ENCODE data around the gene TCEAL3. TPM values are rescaled to one million over a fixed set of nuclear protein-coding genes. Genes with fewer than 3 reads are reported as not detected.

The TCEAL3 gene
- total and polyA plus RNA-seq, 2 of the 8 experiments (the other 6 are each of a cell fraction or from before 2014, with no cell fraction given): 4.4 to 12.0 TPM

GRCh38 chrX:103656617-103657016 is 48.9 kb downstream of the TCEAL3 start:
- no peak overlapping the region for H2BK15ac ChIP-seq (ENCODE audit: low read length)

More at GRCh38 chrX:103656617-103657016, 48.9 kb downstream of the TCEAL3 start:
- no peak overlapping the region for H3K9ac ChIP-seq (replicated peaks in 1 of 4; ENCODE audit: extremely low read depth in 1 of 4, low read depth in 3 of 4, low read length in 3 of 4)
- H2AFZ ChIP-seq (ENCODE audit: low read length): no peak overlapping the region
- H2BK12ac ChIP-seq (ENCODE audit: low read depth, low read length): no peak overlapping the region
- no peak overlapping the region for H2BK120ac ChIP-seq (replicated peaks; ENCODE audit: low read depth, low read length)
- no peaks in the 10 kb centered on the region for H3K23me2 ChIP-seq (ENCODE audit: low read depth, low read length)
- H3K4me2 ChIP-seq (ENCODE audit: insufficient read depth in 1 of 2, low read depth in 2 of 2, low read length in 2 of 2): no peak overlapping the region
- TF ChIP-seq TBP (IDR thresholded peaks at IDR 0.05; ENCODE audit: low read depth, low read length) (no peak), CTBP2 (IDR thresholded peaks at IDR 0.05; ENCODE audit: borderline replicate concordance, insufficient read depth, insufficient read length, low read length) (no peak), CBX5 (IDR thresholded peaks at IDR 0.05; ENCODE audit: low read depth, low read length) (no peak), SIRT6 (IDR thresholded peaks at IDR 0.05; ENCODE audit: low read length) (no peak), KDM1A (IDR thresholded peaks at IDR 0.05; ENCODE audit: borderline replicate concordance, low read length) (no peak)
- no peak overlapping the region for H4K8ac ChIP-seq (ENCODE audit: extremely low read depth, insufficient read depth, low read length)
- ChIA-PET POLR2A (ENCODE audit: partially characterized antibody) (interaction anchor here (1.6 kb wide), 1 partner anchor 29 kb away, joined by 6 read pairs; no protein-coding TSS in a partner anchor), CTCF (ENCODE audit: partially characterized antibody) (no interaction called here)
- no peak overlapping the region for H2AK5ac ChIP-seq (ENCODE audit: low read depth, low read length)
- H3K27me3 ChIP-seq (replicated peaks in 1 of 4; ENCODE audit: control insufficient read depth in 3 of 4, extremely low read depth in 1 of 4, insufficient read depth in 3 of 4, low read length in 3 of 4): no peaks in the 10 kb centered on the region
- H2BK20ac ChIP-seq (ENCODE audit: low read length): no peak overlapping the region
- H4K91ac ChIP-seq (replicated peaks; ENCODE audit: insufficient read length, low read length): no peak overlapping the region
- no peaks in the 10 kb centered on the region for H4K20me1 ChIP-seq (replicated peaks in 1 of 2; ENCODE audit: control insufficient read depth in 1 of 2, insufficient read depth in 2 of 2, low read length in 2 of 2)
- H3K23ac ChIP-seq (ENCODE audit: insufficient read length): no peak overlapping the region
- H3K4ac ChIP-seq (replicated peaks; ENCODE audit: insufficient read length, low read depth, low read length): no peak overlapping the region
- no peaks in the 10 kb centered on the region for H3K79me1 ChIP-seq (ENCODE audit: low read depth, low read length)
- H2BK5ac ChIP-seq (ENCODE audit: low read depth, low read length): no peak overlapping the region
- no peaks in the 10 kb centered on the region for H3K4me1 ChIP-seq (replicated peaks in 1 of 4; ENCODE audit: control insufficient read depth in 3 of 4, insufficient read depth in 4 of 4, low read length in 3 of 4)
- H3K79me2 ChIP-seq (ENCODE audit: control insufficient read depth in 1 of 2, insufficient read depth in 2 of 2, low read length in 2 of 2): no peaks in the 10 kb centered on the region
- FAIRE-seq: no peak
- H3K56ac ChIP-seq (replicated peaks; ENCODE audit: insufficient read length, low read depth, low read length): no peak overlapping the region
- H3K27ac ChIP-seq (ENCODE audit: low read depth, low read length): no peak overlapping the region
- no peak overlapping the region for H3K18ac ChIP-seq (ENCODE audit: extremely low read depth, low read length)
- H3K36me3 ChIP-seq (ENCODE audit: control insufficient read depth in 2 of 4, insufficient read depth in 4 of 4, low read length in 3 of 4): no peaks in the 10 kb centered on the region
- DNase-seq (ENCODE audit: low read depth in 1 of 2, low spot score in 2 of 2): no peak
- no peak overlapping the region for H4K5ac ChIP-seq (ENCODE audit: insufficient read length, low read depth, low read length)
- no peak overlapping the region for H3K4me3 ChIP-seq (ENCODE audit: extremely low read depth in 1 of 4, insufficient read depth in 2 of 4, low read depth in 3 of 4, low read length in 4 of 4)
- H3K9me3 ChIP-seq (ENCODE audit: insufficient read depth in 2 of 2, low read depth in 1 of 2, low read length in 1 of 2): no peaks in the 10 kb centered on the region
- H3K14ac ChIP-seq (ENCODE audit: insufficient read length): no peak overlapping the region
- 86% methylated on average over 3 of the region's 3 CpGs; no CpG with 5 or more reads in 1 of the 2 experiments for WGBS, 2 experiments (ENCODE audit: extremely low coverage in 1 of 2, insufficient coverage in 1 of 2, insufficient read length in 1 of 2, insufficient replicate concordance in 2 of 2, low coverage in 1 of 2, low lambda C conversion rate in 2 of 2, missing lambda C conversion rate in 1 of 2)
